ENCODE measurements around the gene BAD. TPM values are rescaled to one million over a fixed set of nuclear protein-coding genes. Genes with fewer than 3 reads are reported as not detected.

BAD gene
- polyA plus RNA-seq, 2 of the 4 experiments (the other 2 are of a cell fraction): 33.7 to 68.4 TPM

DNA sequence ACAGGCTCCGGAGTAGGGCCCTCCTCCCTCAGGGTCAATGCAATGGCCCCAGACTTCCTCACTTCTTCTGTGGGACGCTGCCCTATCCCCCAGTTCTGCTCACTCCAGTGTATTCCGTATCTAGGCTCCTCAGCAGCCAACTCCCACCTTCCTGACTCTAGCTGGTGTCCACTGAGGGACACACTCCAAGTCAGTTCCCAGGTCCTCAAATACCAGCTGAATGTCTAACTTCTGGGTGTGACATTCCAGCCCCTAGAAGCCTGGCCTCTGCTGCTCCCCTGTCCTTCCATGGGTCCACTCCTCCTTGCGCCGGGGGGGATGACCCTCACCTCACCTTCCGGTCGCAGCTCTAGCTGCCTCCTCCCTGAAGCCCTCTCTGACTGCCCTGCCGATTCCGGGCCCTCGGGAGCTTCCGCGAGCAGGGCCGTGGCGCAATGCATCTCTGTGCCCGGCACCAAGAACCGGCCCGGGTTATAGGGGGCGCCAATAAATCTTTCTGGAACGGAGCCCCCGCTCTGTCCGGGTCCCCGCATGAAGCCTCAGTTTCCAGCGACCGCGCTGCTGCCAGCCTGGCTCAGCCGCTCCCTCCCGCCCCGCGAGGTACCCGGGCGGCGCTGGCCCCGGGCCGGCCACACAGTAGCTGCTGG, 15.4 kb downstream of the BAD start (continued):
- TF ChIP-seq ZNF302 (CRISPR knock-in tag; IDR thresholded peaks at IDR 0.05) (no peak), NFE2L2 (conservative IDR thresholded peaks at IDR 0.05; ENCODE audit: low read length) (no peak), HOXB5 (CRISPR knock-in tag; IDR thresholded peaks at IDR 0.05) (no peak), EP300 (IDR thresholded peaks at IDR 0.05) (no peak), TFCP2L1 (CRISPR knock-in tag; IDR thresholded peaks at IDR 0.05) (peak; percentile 16; the same call in 1 of the 2 replicates), JUNB (IDR thresholded peaks at IDR 0.05) (no peak), ZSCAN20 (CRISPR knock-in tag; IDR thresholded peaks at IDR 0.05) (no peak), HOXB13 (CRISPR knock-in tag; IDR thresholded peaks at IDR 0.05; ENCODE audit: low read depth) (no peak), NPAS2 (CRISPR knock-in tag; IDR thresholded peaks at IDR 0.05; ENCODE audit: borderline replicate concordance) (no peak), ESRRA (IDR thresholded peaks at IDR 0.05; ENCODE audit: borderline replicate concordance, low read length) (no peak), MAFK (IDR thresholded peaks at IDR 0.05; ENCODE audit: partially characterized antibody) (no peak), HOXA7 (CRISPR knock-in tag; IDR thresholded peaks at IDR 0.05) (no peak), HEYL (CRISPR knock-in tag; IDR thresholded peaks at IDR 0.05) (no peak), EHF (CRISPR knock-in tag; IDR thresholded peaks at IDR 0.05) (no peak), ZFP36 (IDR thresholded peaks at IDR 0.05; ENCODE audit: borderline replicate concordance, partially characterized antibody) (peak; percentile 100)
- TF ChIP-seq, protein P1, sequence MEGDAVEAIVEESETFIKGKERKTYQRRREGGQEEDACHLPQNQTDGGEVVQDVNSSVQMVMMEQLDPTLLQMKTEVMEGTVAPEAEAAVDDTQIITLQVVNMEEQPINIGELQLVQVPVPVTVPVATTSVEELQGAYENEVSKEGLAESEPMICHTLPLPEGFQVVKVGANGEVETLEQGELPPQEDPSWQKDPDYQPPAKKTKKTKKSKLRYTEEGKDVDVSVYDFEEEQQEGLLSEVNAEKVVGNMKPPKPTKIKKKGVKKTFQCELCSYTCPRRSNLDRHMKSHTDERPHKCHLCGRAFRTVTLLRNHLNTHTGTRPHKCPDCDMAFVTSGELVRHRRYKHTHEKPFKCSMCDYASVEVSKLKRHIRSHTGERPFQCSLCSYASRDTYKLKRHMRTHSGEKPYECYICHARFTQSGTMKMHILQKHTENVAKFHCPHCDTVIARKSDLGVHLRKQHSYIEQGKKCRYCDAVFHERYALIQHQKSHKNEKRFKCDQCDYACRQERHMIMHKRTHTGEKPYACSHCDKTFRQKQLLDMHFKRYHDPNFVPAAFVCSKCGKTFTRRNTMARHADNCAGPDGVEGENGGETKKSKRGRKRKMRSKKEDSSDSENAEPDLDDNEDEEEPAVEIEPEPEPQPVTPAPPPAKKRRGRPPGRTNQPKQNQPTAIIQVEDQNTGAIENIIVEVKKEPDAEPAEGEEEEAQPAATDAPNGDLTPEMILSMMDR (IDR thresholded peaks at IDR 0.05): no peak
- TF ChIP-seq, protein P2, sequence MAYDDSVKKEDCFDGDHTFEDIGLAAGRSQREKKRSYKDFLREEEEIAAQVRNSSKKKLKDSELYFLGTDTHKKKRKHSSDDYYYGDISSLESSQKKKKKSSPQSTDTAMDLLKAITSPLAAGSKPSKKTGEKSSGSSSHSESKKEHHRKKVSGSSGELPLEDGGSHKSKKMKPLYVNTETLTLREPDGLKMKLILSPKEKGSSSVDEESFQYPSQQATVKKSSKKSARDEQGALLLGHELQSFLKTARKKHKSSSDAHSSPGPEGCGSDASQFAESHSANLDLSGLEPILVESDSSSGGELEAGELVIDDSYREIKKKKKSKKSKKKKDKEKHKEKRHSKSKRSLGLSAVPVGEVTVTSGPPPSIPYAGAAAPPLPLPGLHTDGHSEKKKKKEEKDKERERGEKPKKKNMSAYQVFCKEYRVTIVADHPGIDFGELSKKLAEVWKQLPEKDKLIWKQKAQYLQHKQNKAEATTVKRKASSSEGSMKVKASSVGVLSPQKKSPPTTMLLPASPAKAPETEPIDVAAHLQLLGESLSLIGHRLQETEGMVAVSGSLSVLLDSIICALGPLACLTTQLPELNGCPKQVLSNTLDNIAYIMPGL (CRISPR knock-in tag; IDR thresholded peaks at IDR 0.05; ENCODE audit: borderline replicate concordance): peak; percentile 22; the same call in 1 of the 2 replicates

DNA sequence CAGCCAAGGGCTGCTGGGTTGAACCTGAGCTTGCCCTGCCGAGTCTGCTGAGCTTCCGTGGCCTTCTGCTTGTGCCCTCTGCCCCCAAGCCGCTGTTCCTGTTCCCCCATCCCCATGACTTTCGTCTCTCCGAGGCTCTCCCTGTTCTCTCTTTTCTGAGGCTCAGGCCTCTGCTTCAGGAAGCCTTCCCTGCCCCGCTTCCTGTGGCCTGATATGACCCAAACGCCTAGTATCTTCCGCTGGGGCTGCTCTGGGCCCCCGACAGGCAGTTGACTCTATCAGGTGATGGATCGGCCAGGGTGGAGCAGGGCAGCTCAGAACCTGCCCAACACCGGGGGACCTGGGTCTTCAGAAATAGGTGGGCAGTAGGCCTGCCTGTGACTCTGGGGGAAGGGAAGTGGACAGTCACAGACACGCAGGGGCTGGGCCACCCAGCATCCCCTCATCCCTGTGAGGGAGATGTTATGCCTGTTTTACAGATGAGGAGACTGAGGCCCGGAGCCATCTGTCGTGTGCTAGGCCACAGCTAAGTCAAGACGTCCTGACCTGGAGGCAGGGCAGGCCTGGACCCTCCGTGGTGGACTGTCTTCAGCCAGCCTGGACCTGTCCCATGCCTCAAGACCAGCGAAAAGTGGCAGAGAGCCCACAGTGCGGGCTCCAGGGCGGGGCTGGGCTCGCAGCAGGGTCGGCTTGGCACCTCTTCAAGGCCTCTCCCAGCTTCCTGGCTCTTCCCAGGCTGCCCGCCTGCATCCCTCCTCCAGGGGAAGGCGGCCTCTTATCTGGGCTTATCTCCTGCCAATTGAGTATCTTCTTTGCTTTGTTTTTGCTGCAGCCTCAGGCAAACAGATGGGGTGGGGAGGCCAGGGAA, 16.2 kb downstream of the BAD start:
- FAIRE-seq (no peak), ATAC-seq (peak in 1 of 2 experiments; percentile 1; a peak in 3 of 6 replicates), DNase-seq (ENCODE audit: low read depth in 1 of 2, low spot score in 1 of 2) (peak in 1 of 2 experiments; percentile 62)
- Histone ChIP-seq H3K4me3 (peak overlapping the region; percentile 72), H3K4me1 (peaks cover 26% of the 10 kb centered on the region), H3K27ac (peak overlapping the region; percentile 94 to 97), H3K9me3 (no peaks in the 10 kb centered on the region), H3K4me2 (peak overlapping the region; percentile 97)
- WGBS (ENCODE audit: missing lambda C conversion rate): 84% methylated on average over 14 of the region's 23 CpGs
- POLR2A ChIA-PET: interaction anchor here (0.8 to 5.9 kb wide), 10 partner anchors 9 to 82 kb away, joined by 3 to 53 read pairs (median 4); partner anchors contain the start of genes BAD, ESRRA, FKBP2 and GPR137
- CTCF ChIA-PET: interaction anchor here (1.1 to 16.0 kb wide), 12 partner anchors 9 to 500 kb away, joined by 3 to 220 read pairs (median 4); partner anchors contain the start of genes CATSPERZ, ESRRA, PLCB3 and PPP1R14B
- TF ChIP-seq, protein P3, sequence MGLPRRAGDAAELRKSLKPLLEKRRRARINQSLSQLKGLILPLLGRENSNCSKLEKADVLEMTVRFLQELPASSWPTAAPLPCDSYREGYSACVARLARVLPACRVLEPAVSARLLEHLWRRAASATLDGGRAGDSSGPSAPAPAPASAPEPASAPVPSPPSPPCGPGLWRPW (IDR thresholded peaks at IDR 0.05): no peak
- peak; percentile 71 for TF ChIP-seq KDM1A (IDR thresholded peaks at IDR 0.05; ENCODE audit: low read depth)

Data from A549 (cell line).